Measurements from ENCODE around the gene WSCD1.
A peak's percentile ranks its signal among the peaks of the same experiment; 100 is the strongest.

WSCD1 gene

DNA sequence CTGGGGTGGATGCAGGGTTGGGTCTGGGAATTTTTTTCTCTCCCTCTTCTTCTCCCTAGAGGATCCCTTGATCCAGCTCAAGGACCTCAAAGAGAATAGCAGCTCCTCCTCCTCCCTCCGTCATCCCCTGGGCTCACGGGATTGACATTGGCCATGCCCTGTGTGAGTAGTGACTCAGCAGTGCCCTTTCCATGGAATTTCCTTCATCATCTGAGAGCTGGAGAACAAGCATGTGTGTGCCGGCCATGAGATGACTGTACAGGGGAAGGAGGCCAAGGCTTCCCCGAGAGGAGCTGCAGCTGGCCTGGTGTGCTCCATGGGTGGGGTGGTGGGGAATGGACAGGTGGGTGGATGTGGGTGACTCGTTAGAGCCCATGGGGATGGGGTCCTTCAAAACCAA lies 8.9 kb upstream of the WSCD1 start:
- peak; percentile 93 for DNase-seq

DNA sequence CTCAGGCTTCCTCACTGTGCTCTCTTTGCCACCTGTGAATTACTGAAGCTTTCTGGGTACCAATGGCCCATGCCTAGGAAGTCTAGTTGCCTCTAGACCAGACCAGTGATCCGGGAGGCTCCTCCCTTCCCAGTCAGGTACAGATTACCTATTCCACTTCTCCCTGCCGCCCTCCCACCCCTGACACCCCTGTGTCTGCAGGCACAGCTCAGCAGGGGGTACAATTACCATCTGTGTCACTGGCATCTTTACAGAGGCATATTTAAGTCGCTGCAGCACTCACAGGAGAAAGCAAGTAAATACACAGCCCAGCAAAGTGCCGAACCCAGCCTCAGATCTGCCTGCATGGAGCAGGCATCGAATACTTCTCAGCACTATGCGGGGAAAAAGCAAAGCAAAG lies 5.3 kb upstream of the WSCD1 start:
- DNase-seq = no peak

DNA sequence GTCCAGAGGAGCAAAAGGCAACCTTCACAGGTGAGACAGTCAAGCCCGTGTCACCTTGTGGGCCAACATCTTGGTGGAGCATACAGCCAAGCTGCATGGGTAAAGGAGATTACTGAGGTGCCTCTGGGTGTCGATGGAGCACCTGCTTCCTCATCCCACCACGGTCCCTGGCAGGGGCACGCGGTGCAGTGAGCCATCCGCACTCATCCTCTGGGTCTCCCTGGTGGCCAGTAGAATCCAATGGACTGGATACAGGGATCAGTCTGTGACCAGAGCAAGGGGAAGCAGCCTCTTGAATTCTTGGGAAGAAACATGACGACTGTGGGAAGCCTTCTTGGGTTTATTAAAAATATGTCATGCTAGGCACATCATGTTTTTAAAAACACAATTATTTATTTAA lies 4.8 kb upstream of the WSCD1 start:
- DNase-seq = no peak

DNA sequence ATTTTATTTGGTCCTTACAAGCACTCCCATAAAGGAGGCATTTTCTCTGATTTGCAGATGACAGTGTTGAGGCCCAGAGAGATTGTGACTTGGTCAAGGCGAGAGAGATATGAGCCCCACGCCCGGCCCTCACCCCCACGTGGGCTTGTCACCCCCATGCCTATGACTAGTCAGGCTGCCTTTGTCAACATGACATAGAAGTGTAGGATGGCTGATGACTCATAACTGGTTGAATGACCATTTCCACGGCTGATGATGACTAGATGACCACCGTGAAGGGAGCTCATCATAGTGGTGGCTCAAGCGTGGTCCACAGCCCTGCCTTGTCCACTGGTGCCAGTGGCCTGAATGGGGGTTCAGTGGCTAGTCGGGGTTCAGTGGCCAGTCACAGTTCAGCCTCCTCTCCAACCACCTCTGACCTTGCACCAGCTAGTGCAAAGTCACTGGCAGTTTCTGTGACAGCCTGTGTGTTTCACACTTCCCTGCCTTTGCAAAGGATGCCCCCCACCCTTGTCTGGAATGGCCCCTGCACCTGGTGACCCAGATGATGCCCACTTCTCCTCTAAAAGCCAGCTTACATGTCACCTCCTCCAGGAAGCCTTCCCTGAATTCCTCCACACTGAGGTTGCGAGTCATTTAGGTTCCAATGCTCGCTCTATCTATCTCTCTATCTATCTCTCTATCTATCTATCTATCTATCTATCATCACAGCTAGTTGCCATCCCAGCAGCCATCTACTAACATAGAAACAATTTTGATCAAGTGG lies 3.8 kb upstream of the WSCD1 start:
- no peak for DNase-seq

DNA sequence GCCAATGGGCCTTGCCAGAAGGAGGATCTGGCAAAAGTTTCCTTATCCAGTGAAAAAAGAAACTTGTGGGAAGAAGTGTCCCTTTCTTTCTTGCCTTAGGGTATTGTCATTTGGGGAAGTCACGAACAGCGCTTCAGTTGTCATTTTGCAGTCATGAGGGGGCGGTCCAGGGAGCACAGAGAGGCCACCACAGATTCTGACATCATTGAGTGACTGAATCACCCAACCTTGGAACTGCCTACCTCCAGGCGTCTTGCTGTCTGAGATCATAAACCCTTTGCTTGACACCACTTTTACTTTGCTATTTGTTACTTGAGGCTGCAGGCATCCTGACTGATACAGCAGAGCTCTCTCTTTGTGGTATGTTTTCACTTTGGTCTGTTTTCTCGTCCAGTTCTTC lies 3.1 kb upstream of the WSCD1 start:
- DNase-seq = no peak

DNA sequence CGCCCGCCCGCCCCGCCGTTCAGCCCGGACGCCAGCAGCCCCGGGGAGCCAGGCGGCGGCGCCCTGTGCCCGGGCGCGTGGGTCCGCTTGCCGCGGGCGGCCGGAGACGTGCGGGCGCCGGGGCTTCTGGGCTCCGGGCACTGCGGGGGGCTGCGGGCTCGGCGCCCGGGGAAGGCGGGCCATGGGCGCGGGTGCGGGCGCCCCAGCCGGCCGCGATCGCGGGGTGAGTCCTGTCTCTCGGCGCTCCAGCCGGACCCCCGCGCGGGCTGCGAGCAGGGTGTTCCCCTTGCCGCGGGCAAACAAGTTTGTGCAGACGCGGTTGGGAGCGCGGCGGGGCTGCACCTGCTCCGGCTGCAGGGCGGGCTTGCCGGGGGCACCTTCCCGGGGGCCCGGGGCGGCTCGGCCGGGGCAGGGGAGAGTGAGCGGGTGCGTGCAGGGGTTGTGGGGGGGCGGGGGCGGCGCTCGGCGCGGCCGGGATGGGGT lies 292 bp downstream of the WSCD1 start:
- no peak for DNase-seq

DNA sequence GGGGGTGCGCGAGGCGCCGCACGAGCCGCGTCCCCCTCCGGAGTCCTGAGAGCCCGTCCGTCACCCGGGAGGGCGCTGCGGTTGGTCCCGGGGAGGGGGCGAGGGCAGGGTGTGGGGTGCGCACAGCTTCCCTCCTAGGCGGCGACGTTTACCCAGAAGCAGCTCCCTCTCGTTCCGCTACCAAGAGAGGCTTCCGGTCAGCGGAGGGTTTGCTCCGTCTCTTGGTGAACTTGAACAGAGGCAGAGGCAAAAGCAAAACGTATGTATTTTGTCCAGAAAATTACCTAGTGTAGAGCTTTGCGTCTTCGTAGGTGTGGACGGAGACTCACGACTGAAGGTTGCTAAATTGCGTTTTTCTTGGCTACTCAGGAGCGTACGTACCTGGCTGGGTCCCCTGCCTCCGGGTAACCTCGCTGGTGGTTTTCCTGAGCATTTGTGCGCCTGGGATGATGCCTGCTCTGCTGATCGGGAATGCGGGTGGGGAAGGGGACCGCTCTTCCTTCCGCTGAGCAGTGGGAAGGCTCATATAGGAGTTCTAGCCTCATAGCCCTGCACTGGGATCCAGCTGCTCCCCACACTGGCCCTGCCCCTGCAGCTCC lies 833 bp downstream of the WSCD1 start:
- DNase-seq = peak; percentile 10

DNA sequence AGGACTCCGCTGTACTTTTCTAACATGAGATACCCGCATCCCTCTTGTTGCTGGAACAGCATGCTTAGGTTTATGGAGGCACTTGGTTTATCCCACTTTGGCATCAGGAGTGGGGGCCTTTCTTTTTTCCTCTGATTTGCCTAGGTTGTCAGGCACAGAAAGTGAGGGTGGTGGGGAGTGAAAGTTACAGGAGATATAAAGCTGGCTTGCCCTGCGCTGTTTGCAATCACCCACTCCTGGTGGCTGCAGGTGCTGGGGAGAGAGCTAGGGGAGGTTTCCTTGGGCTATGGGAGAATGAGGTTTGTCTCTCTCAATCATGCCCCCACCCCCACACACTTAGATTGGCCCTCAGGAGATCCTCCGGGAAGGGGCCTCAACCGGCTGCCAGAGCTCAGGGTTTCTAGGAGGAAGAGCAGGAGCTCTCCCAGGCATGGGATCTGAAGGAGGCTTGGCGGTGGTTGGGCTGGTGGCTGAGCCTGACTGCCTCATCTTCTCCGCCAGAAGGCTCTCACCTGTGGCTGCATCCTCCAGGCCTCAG lies 1.4 kb downstream of the WSCD1 start:
- DNase-seq = no peak

DNA sequence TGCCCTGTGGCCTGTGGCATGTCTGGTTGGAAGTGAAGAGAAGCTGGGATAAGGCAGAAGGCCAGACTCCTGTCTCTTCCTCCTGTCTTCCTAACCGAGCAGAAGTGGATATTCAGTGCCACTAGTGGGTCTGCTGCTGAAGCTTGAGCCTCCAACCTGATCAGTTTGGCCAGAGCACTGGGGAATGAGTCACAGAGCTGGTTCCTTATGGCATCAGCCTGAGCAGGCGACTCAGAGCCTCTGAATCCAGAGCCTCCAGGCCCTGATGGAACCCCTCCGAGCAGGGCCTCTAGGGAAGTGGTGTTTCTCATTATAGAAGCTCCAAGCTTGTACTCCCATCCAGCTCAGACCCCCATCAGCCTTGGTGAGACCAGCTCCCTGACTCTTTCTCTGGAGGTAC lies 2.0 kb downstream of the WSCD1 start:
- DNase-seq = no peak

DNA sequence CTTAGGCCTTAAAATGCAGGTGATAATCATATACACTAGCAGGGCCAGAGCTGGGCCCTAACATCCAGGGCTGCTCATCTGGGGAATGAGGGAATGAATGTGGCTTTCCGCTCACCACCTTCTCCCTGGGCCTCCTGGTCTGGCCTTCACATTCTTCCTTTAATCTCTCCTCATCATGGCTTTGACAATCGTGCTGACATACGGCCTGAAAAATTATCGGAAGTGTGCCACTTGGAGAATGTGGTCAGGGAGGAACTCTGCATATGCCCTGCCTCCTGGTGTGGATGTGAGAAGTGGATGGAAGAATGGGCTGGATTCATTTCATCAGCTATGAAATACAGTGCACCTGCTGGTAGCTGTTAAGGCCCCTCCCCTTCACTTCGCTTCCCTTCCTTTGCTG lies 2.4 kb downstream of the WSCD1 start:
- DNase-seq = no peak

DNA sequence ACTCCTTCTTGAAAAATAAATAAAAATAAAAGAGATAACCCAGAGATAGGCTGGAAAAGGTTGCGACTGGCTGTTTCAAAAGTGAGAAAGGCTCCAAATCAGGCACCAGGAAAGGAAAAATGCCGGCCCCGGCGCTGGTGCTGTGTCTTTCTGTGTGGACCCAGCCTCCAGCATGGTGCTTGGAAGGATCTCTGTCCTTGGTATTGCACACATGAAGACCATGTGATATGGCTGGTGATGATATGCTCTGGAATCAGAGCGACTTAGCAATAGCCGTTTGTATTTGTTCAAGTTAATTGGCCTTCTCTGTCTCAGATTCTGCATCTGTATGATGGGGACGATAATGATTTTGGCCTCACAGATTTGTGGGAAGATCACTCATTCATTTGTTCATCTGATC lies 3.4 kb downstream of the WSCD1 start:
- DNase-seq = no peak

DNA sequence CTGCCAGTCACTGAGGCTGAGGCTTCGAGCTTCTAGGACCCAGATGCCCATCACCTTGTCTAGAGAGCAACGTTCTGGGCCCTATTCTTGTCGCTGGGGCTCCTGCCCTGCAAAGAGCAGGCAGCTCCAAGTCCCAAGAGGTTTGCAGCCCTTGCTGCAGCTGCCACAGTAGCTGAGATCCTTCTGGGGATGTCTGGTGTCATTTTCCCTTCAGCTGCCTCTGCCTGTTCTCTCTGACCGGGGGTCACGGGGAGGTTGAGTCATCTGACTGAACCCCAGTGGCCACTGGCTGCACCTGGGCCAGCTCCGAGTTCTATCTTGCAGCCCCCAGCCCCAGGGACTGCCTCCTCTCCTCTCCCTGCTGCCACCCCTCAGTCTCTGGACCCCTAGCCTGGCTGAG lies 4.9 kb downstream of the WSCD1 start:
- DNase-seq = no peak

DNA sequence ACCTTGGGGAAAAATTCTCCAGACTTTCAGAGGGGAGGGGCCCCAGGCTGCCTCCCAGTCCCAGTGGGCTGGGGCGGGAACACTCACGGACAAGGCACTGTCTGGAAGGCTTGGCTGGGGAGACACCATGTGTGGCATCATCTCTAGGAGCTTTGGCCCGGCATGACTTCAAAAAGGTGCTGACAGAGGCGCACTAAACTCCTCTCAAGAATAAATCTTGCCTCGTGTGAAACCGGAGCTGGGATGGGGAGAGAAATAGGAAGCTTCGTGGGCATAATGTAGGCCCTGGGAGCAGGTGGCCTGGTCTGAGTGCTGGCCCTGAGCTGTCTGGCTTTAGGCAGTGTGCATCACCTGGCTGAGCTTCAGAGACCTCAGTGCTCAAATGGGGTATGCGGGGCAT lies 5.7 kb downstream of the WSCD1 start:
- no peak for DNase-seq

DNA sequence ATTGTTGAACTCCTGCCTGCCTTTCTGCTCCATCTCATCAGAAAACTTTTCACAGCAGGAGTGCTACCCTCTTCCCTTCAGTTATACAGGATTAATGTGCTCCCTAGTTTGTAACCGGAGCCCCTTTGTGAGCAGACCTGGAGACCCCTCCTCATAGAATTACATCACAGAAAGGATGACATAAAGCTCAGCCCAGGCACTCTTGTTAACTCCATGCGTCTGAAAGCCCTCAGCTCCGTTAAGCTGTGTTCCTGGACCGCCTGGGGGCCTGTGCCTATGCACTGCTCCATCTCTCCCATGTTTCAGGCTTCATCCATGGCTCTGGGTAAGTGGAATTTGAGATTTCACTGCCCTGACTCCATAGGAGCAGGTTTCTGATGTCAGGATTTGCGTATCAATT lies 7.6 kb downstream of the WSCD1 start:
- no peak for DNase-seq

DNA sequence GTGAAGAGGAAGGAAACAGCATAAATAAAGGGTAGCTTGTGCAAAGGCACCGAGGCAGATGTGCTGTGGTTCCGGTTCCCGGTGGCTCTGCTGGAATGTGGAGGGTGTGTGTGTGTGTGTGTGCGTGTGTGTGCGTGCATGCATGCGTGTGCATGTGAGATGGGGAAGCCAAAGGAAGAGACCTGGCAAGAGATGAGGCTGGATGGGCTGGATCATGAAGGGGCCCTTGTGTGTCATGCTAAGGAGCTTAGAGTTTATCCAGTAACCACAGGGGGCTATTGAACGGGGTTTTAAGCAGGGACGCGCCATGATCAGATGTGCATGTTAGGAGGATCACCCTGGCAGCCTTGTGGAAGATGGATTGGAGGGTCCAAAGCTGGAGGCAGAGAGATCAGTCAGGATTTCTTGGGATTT lies 8.3 kb downstream of the WSCD1 start:
- no peak for DNase-seq

DNA sequence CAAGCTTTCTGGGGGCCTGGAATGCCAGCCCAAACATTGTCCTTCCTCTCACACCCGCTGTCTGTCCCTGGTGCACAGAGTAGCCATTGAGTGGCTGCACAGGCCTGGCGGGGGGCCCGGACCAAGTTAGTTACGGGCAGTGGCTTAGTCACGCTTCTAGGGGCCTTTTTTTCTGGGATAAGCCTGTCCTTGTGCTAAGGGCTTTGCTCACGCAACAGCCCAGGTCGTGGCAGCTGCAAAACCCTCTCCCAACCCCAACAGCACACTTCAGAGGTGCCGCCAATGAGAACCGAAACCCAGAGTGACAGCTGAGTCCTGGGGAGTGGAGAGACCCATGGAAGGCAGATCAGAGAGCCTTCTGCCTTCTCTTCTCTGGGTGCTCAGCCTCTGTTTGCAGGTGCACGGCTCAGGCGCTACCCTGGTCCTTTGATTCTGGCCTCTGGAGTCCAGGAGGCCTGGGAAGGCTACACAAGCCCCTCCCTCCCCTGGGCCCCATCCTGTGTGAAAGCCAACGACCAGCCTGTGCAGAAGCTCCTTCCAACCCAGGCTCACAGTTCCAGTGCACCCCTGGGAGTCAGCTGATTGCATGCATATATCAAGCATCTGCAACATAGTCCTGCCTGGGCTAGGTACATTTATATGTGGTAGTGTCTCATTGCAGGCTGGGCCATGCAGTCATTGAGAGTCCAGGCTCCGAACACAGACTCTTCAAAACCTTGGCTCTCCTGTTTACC lies 9.1 kb downstream of the WSCD1 start:
- DNase-seq = no peak

DNA sequence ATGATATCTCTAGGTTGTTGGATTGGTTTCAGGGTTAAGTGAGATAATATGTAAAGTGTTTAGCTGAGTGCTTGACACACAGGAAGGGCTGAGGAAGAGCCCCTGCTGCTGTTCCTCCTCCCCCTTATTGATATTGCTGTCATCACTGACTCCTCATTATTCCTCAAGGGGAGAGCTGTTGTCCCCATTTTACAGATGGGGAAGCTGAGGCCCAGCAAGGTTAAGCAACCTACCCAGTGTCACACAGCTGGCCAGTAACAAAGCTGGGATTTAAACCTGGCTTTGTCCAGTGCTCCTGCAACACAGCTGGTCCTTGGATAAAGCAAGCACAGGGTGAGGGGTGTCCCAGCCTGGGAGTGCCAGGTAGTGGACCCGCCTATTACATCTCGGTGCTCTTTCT lies 9.8 kb downstream of the WSCD1 start:
- no peak for DNase-seq

DNA sequence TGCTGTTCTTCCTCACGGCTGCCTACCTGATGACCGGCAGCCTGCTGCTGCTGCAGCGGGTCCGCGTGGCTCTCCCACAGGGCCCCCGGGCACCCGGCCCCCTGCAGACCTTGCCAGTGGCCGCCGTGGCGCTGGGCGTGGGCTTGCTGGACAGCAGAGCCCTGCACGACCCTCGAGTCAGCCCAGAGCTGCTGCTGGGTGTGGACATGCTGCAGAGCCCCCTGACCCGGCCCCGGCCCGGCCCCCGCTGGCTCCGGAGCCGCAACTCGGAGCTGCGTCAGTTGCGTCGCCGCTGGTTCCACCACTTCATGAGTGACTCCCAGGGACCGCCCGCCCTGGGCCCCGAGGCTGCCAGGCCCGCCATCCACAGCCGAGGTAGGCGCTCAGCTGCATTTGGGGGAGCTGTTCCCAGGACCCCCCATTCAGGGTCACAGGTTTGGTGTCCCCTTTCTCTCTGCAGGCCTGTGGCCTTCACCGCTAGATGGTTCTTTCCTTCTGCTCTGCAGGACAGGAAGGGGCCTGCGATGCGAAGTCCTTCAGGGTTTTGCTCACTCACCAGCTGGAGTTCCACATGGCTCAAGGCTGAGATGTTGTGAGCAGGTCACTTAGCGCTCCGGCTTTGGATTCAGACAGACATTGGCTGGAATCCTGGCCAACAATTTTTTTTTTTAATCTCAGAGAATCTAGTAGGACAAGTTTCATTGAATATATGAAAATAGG lies 10.7 kb downstream of the WSCD1 start:
- no peak for DNase-seq

DNA sequence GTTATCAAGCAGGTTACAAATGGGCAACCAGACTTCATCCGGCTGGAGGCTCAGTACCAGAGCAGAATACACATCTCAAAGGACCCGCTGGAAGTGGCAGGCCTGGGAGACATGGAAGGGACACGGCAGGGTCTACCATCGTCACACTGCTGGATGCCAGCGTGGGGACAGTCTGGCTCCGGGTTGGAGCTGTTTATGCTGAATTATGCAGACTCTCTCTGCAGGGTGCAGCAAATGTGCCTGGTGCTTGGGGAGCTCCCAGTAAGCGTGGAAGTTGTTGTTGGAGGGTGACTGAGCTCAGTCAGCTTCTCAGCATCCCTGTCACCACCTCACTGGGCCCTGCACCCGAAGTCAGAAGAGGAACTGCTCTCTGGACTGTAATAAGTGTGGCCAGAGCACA lies 12.2 kb downstream of the WSCD1 start:
- no peak for DNase-seq

DNA sequence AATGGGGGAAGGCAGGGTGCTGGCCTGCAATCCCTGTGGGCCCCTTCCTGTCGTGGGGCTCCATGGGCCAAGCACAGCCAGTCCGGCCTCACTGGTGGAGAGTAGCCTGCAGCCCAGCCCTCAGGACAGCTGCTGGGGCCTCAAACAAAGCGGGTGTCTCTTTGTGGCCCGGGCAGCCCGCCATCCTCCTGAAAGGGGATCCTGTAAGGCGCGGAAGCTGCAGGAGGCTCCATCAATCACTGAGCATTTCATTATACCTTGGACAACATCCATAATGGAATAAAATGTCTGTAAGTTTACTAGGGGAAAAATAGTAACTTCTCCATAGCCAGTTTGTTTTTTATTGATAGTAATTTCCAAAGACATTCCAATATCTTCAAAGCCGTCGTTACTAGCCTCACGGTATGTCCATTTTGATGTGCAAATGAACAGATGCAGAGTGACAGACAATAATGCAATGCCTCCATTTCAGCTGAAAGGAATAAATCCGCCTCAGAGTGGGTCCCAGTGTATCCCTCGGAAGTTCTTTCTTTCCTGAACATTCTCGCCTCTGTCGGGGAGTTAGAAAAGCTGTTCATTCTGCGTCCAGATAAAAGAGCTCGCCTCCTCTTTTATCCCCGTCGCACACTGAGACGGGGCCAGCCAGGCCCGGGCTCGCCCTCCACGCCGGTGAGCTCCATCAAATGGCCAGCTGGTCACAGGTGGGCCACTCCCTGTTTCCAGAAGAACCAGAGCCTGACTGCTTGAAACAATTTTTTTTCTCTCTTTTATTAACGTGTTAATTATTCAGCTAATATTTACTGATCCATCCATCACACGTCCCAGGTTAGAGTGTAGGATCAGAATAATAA lies 14.4 kb downstream of the WSCD1 start:
- no peak for DNase-seq

DNA sequence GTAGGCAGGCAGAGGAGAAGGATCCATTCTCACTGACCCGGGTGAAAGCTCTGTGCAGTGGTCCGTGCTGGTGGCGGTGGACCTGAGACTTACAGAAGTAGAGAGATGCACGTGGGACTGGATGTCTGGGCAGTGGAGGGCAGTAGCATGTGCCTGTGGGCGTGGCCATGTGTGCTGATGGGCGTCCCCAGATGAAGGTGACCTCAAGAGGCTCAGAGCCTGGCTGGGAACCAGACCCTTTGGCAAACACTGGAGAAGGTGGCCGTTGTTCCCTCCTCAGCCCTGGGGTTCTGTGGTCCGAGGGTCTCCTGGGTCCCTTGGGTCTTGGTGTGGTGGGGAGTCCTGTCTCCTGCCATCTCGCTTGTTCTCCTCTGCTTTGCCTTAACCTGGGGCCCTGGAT lies 15.6 kb downstream of the WSCD1 start:
- no peak for DNase-seq

Measured in amniotic stem cell (primary cell).